ENCODE results near the gene IKZF3. TPM values are rescaled to one million over a fixed set of nuclear protein-coding genes. Genes with fewer than 3 reads are reported as not detected.
A peak's percentile ranks its signal among the peaks of the same experiment; 100 is the strongest.

Gene IKZF3
- total RNA-seq, 2 experiments from 2014 or later: 39.7 to 39.9 TPM

DNA sequence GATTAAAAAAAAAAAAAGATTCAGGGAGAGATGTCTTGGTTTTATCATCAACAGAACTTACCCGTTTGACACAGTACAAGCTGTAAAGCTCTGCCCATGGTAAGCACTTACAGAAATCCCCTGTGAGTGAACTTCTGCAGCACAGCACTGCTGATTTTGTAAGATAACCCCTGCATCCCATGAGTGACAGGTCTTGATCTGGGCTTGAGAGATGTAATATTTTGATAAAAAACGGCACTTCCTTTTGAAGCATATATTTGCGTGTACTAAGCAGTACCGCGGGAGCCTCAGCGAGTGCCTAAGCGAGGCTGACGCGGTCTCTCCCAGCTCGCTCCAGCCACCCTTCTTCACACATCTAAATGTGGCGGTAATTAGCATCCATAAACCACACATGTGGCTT, 50.5 kb downstream of the IKZF3 start:
- POLR2A ChIA-PET: interaction anchor here (0.6 to 2.8 kb wide), 22 partner anchors 8 to 802 kb away, joined by 3 to 40 read pairs (median 4); no protein-coding TSS in a partner anchor
- H3K9me3 ChIP-seq (ENCODE audit: control insufficient read depth in 1 of 2, insufficient read depth in 1 of 2, low read length in 2 of 2): no peaks in the 10 kb centered on the region
- Mint-ChIP-seq H3K36me3 (ENCODE audit: low read depth) (peaks cover 39% of the 10 kb centered on the region), H3K27me3 (no peaks in the 10 kb centered on the region), H3K9me3 (no peaks in the 10 kb centered on the region), H3K4me3 (peak overlapping the region; percentile 76), H3K27ac (peak overlapping the region; percentile 90), H3K4me1 (ENCODE audit: low read depth) (peaks cover 84% of the 10 kb centered on the region)
- CTCF ChIA-PET: interaction anchor here (0.6 to 2.4 kb wide), 12 partner anchors 11 to 192 kb away, joined by 3 to 22 read pairs (median 3); partner anchors contain the start of genes IKZF3 and PSMD3
- H3K27ac ChIP-seq (ENCODE audit: low read depth in 1 of 2, low read length in 2 of 2): peak overlapping the region; percentile 68 to 79
- H3K27me3 ChIP-seq (ENCODE audit: control insufficient read depth in 1 of 2, insufficient read depth in 2 of 2, low read length in 2 of 2): no peaks in the 10 kb centered on the region
- peaks cover 35% of the 10 kb centered on the region for H3K4me1 ChIP-seq (ENCODE audit: insufficient read depth, low read length)
- peak overlapping the region; percentile 15 for H3K4me3 ChIP-seq (ENCODE audit: low read length)
- peak; percentile 39 to 94 (median 54) for DNase-seq
- ATAC-seq (ENCODE audit: poor library complexity): peak; percentile 90
- TF ChIP-seq, protein P1, sequence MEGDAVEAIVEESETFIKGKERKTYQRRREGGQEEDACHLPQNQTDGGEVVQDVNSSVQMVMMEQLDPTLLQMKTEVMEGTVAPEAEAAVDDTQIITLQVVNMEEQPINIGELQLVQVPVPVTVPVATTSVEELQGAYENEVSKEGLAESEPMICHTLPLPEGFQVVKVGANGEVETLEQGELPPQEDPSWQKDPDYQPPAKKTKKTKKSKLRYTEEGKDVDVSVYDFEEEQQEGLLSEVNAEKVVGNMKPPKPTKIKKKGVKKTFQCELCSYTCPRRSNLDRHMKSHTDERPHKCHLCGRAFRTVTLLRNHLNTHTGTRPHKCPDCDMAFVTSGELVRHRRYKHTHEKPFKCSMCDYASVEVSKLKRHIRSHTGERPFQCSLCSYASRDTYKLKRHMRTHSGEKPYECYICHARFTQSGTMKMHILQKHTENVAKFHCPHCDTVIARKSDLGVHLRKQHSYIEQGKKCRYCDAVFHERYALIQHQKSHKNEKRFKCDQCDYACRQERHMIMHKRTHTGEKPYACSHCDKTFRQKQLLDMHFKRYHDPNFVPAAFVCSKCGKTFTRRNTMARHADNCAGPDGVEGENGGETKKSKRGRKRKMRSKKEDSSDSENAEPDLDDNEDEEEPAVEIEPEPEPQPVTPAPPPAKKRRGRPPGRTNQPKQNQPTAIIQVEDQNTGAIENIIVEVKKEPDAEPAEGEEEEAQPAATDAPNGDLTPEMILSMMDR (IDR thresholded peaks at IDR 0.05): no peak
- intact Hi-C loops (cut with DNase I, micrococcal nuclease): loop anchor here (1.0 to 5.0 kb wide), 3 partner anchors 19 to 56 kb away; no protein-coding TSS in a partner anchor
- peaks cover 18% of the 10 kb centered on the region for H3K36me3 ChIP-seq (ENCODE audit: insufficient read depth, low read length)

DNA sequence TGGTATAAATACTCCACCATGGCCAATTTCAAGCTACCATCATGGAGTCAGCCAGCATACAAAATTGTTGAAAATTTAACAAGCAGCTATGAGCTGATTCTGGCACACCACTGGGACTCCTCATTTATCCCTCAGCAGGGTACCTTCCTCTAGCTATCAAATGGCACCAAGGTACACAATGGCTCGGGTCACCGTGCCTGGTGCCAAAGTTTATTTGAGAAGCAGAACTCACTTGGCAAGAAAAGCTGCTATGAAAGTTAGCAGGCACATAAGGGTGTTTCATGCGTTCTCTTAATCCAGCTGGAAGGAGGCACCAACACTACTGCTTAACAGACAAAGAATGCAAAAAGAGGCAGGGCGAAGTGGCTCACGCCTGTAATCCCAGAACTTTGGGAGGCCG, 51.6 kb downstream of the IKZF3 start:
- ATAC-seq (ENCODE audit: poor library complexity) (no peak), DNase-seq (no peak)
- intact Hi-C loops (cut with DNase I, micrococcal nuclease): loop anchor here in 1 of 2 experiments (5.0 kb wide), 2 partner anchors 35 to 55 kb away; no protein-coding TSS in a partner anchor
- no peaks in the 10 kb centered on the region for H3K9me3 Mint-ChIP-seq
- no peaks in the 10 kb centered on the region for H3K27me3 Mint-ChIP-seq
- POLR2A ChIA-PET: interaction anchor here (0.7 to 2.8 kb wide), 7 partner anchors 12 to 58 kb away, joined by 3 to 40 read pairs (median 7); no protein-coding TSS in a partner anchor
- H3K4me1 ChIP-seq (ENCODE audit: insufficient read depth, low read length): peaks cover 27% of the 10 kb centered on the region
- H3K4me3 Mint-ChIP-seq: peak overlapping the region; percentile 79
- peak overlapping the region; percentile 90 for H3K27ac Mint-ChIP-seq
- no peak overlapping the region for H3K4me3 ChIP-seq (ENCODE audit: low read length)
- H3K36me3 ChIP-seq (ENCODE audit: insufficient read depth, low read length): peaks cover 15% of the 10 kb centered on the region
- H3K27ac ChIP-seq (ENCODE audit: low read depth in 1 of 2, low read length in 2 of 2): peak overlapping the region; percentile 2 to 47
- H3K27me3 ChIP-seq (ENCODE audit: control insufficient read depth in 1 of 2, insufficient read depth in 2 of 2, low read length in 2 of 2): no peaks in the 10 kb centered on the region
- H3K36me3 Mint-ChIP-seq (ENCODE audit: low read depth): peaks cover 44% of the 10 kb centered on the region
- peaks cover 84% of the 10 kb centered on the region for H3K4me1 Mint-ChIP-seq (ENCODE audit: low read depth)
- no peaks in the 10 kb centered on the region for H3K9me3 ChIP-seq (ENCODE audit: control insufficient read depth in 1 of 2, insufficient read depth in 1 of 2, low read length in 2 of 2)
- CTCF ChIA-PET: interaction anchor here (0.7 to 2.4 kb wide), 5 partner anchors 32 to 190 kb away, joined by 3 to 22 read pairs (median 6); no protein-coding TSS in a partner anchor
- TF ChIP-seq, protein P1 (IDR thresholded peaks at IDR 0.05): no peak

DNA sequence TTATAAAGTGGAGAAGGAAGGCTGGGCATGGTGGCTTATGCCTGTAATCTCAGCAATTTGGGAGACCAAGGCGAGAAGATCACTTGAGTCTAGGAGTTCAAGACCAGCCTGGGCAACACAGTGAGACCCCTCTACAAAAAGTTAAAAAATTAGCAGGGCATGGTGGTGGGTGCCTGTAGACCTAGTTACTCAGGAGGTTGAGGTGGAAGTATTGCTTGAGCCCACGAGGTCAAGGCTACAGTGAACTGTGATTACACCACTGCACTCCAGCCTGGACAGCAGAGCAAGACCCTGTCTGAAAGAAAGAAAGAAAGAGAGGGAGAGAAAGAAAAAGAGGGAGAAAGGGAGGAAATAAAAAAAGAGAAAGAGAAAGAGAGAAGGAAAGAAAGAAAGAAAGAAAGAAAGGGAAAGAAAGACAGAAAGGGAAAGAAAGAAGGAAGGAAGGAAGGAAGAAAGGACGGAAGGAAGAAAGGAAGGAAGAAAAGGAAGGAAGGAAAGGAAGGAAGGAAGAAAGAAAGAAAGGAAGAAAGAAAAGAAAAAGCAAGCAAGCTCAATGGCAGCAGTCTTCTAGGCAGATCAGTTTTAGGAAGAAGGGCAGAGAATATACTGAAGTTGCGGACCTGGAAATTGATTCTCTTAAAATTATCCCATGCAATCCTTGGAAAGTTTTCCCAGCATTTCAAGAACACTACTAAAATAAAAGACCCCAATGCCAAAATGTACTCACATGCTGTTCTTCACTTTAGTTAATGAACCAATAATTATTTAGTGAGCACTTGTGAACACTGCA, 53.0 kb downstream of the IKZF3 start:
- Histone ChIP-seq H3K4me3 (ENCODE audit: low read length) (no peak overlapping the region), H3K4me1 (ENCODE audit: insufficient read depth, low read length) (peaks cover 28% of the 10 kb centered on the region), H3K36me3 (ENCODE audit: insufficient read depth, low read length) (peaks cover 10% of the 10 kb centered on the region), H3K9me3 (ENCODE audit: control insufficient read depth in 1 of 2, insufficient read depth in 1 of 2, low read length in 2 of 2) (no peaks in the 10 kb centered on the region), H3K27ac (ENCODE audit: low read depth in 1 of 2, low read length in 2 of 2) (peak overlapping the region; percentile 8 to 31), H3K27me3 (ENCODE audit: control insufficient read depth in 1 of 2, insufficient read depth in 2 of 2, low read length in 2 of 2) (no peaks in the 10 kb centered on the region)
- Mint-ChIP-seq H3K27ac (peak overlapping the region; percentile 90), H3K4me1 (ENCODE audit: low read depth) (peaks cover 83% of the 10 kb centered on the region), H3K9me3 (no peaks in the 10 kb centered on the region), H3K36me3 (ENCODE audit: low read depth) (peaks cover 53% of the 10 kb centered on the region), H3K4me3 (no peak overlapping the region), H3K27me3 (no peaks in the 10 kb centered on the region)
- TF ChIP-seq, protein P1 (IDR thresholded peaks at IDR 0.05): no peak
- intact Hi-C loops (cut with DNase I, micrococcal nuclease): loop anchor here in 1 of 2 experiments (5.0 kb wide), 2 partner anchors 36 to 54 kb away; no protein-coding TSS in a partner anchor
- no peak for ATAC-seq (ENCODE audit: poor library complexity)
- CTCF ChIA-PET: interaction anchor here (2.4 kb wide), 1 partner anchor 189 kb away, joined by 8 read pairs; no protein-coding TSS in a partner anchor
- DNase-seq: no peak
- POLR2A ChIA-PET: interaction anchor here (1.0 kb wide), 1 partner anchor 10 kb away, joined by 5 read pairs; no protein-coding TSS in a partner anchor
